D721Med (cell line): ENCODE data around the gene FCER2.
A peak's percentile ranks its signal among the peaks of the same experiment; 100 is the strongest.
"Not testable (repeated sequence)": the region's sequence is repeated elsewhere in the genome, so short reads cannot be mapped to it uniquely, and the experiment has no call there.

ENCODE experiments used
- DNase-seq: peaks from one replicate; pipeline ENCODE4 v3.0.0; 2011; ENCODE audit warnings: low spot score; ENCODE audit not compliant: insufficient read length
- FAIRE-seq: peaks from 2 replicates; lab custom pipeline; 2011; peaks lifted over from hg19 to GRCh38; lab: Jason Lieb, UNC
- CTCF ChIP-seq: IDR thresholded peaks from 2 replicates; pipeline ENCODE4 v1.5.1; 2012; ENCODE audit warnings: mild to moderate bottlenecking, control low read depth; ENCODE audit not compliant: insufficient read depth; ENCODE audit errors: missing control alignments

FCER2 gene

GRCh38 chr19:7701654-7702457 is at the start of gene FCER2:
FCER2 (minus strand) TSS chr19:7702131; CDS start chr19:7699760, 2,371 bp downstream.
- FAIRE-seq (no peak), DNase-seq (no peak)
- no peak for TF ChIP-seq CTCF

GRCh38 chr19:7751157-7751783 is 49.3 kb upstream of the FCER2 start:
- DNase-seq (no peak), FAIRE-seq (no peak)
- no peak for TF ChIP-seq CTCF

GRCh38 chr19:7748756-7749155 is 46.8 kb upstream of the FCER2 start:
- DNase-seq (no peak), FAIRE-seq (no peak)
- TF ChIP-seq CTCF, result peak; percentile 17

GRCh38 chr19:7748171-7748570 is 46.2 kb upstream of the FCER2 start:
- no peak for DNase-seq
- no peak for TF ChIP-seq CTCF
- FAIRE-seq, result no peak

GRCh38 chr19:7746903-7747884 is 45.3 kb upstream of the FCER2 start, which contains the start of gene CD209:
CD209 (minus strand) TSS chr19:7747534; CDS start chr19:7747511, 23 bp downstream.
- FAIRE-seq (no peak), DNase-seq (no peak)
- TF ChIP-seq CTCF, result no peak

GRCh38 chr19:7746306-7746705 is 44.4 kb upstream of the FCER2 start:
- FAIRE-seq, DNase-seq: not testable (repeated sequence)
